SH-SY5Y (cell line): ENCODE results near the gene CREB3L2.

Experiments used
- GATA2 ChIP-seq: IDR thresholded peaks from 2 replicates; pipeline ENCODE4 v1.6.1; 2011; ENCODE audit warnings: mild to moderate bottlenecking, low read depth, low read length
- GATA3 ChIP-seq: IDR thresholded peaks from 2 replicates; pipeline ENCODE4 v1.6.1; 2011; ENCODE audit warnings: low read depth, mild to moderate bottlenecking, low read length, moderate library complexity

CREB3L2 gene

DNA sequence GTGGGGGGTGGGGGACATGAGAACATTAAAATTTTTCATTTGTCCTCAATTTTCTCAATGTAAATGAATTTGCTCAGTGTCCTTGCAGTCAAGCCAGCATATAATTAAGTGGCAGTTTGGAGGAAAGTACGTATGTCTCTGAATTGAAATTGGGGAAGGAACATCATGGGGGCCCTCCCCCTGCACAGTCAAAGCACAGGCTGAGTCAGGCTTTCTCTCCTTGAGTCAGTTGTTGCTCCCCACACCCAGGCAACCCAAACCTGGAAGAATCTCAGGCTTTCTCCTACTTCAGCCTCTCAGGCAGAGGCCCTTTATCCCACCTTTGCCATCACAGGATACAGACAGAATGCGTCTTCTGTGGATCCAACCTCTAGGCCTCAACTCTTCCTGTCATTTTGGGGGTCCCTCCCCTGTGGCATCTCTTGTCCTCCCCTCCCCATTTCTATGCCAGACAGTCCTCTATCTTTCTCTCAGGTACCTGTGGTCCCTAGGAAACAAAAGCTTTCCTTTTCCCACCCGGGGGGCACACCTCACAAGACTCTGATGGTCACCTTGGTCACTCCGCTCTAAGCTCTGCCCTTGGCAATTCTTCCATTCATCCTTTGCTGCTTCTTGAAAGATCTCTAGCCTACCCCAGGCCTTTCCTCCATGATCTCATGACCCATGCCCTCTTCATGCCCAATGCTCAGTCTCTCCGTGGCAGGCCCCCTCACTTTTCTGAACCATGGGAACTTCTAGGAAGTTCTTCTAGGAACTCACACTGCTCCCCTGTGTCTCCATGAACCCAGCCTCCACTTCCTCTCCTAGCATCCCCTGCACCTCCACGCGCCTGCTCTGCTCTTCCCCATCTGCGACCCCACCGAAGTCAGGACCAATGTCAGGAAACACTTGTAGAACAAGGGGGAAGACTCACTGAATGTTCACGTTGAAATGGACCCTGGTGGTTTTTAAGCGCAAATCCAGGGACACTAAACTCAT lies 40.4 kb downstream of the CREB3L2 start:
- TF ChIP-seq GATA3 (no peak), GATA2 (no peak)

DNA sequence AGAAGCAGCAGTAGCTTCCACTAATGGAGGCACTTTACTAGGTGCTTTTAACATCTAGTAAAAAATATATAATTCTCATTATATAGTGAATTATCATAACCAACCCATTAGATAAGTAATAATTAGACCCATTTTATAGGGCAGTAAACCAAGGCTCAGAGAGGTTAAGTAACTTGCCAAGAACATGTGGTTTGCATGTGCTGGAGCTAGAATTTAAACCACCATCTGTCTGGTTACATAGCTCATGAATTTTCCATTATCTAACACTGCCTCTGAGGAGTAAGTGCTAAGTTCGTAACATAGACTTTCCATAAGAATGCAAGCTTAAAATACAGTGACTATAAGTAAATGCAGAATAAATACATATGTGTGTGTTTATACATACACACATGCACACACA lies 41.9 kb downstream of the CREB3L2 start:
- TF ChIP-seq GATA3 (no peak), GATA2 (no peak)

DNA sequence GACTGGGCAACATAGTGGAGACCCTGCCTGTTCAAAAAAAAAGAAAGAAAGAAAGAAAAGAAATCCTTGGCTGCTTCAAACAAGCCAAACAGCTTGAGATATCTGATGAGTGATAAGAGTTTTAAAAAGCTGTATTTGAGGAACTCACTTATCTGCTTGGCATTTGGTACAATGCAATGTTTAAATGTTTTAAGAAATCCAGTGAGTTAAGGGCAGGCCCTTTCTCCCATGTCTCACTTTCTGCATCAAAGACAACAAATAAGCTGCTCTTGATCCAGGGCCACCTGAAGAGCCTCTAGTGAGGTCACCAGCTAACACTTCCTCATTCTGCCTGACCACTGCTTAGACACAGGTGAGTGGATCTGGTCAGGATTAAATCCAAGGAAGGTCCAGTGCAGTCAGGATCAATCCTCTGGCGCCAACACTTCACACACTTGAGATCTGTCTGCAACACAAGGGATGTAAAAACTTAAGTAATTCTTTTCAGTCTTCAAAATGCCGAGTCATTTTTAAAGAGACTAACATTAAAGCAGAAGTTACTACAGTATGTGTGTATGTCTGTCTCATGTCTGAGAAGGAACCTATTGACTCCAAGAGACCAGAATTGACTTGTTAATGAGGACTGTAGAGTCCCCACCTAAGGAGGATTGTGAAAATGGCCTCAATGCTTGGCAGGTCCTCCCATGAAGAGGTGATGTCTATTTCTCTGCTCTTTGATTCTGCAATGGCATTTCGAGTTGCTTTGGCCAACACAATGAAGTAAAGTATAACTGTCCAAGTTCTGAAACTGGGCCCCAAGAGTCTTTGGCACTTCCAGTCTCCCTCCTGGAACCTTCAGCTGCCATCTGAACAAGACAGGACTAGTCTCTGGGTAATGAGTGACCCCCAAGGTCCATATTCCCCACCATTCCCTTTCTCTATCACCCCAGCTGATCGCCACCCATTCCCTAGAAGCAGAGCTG lies 43.1 kb downstream of the CREB3L2 start:
- no peak for TF ChIP-seq GATA3
- TF ChIP-seq GATA2 = no peak

DNA sequence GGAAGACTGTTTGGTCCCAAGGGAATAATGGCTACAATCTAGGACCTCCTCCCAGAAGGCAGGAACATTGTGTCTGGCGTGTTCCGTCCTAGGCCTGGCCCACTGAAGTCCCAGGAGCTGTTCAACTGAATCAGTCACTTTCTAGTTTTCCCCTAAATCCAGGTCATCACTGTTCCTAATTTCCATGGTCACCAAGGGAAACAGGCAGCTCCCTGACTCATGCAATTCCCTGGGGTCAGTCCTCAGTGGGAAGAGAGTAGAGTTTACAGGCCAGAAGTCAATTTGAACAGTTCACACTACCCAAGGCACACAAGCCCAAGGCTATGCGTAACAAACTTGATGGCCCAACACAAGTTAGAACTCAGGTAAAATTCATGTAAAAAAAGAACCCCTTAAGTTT lies 44.0 kb downstream of the CREB3L2 start:
- TF ChIP-seq GATA3 (no peak), GATA2 (no peak)

DNA sequence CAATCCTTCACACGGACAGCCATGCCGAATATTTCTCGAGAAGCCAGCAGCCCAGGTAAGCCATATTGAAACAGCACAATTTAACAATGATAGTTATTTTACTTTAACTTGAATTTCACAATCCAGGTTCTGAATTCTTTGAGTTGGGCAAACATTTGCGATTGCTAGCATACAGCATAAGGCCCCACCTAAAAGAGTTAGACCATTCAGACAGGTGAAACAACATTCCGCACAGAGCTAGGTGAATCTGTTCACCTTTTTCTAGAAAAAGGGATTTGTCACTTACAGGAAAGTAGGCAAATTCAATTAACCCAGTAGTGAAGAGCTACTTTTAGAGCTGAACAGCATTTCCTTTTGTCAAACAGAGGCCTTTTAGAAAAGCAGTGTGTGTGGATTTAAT lies 45.3 kb downstream of the CREB3L2 start:
- TF ChIP-seq GATA2 (no peak), GATA3 (no peak)

DNA sequence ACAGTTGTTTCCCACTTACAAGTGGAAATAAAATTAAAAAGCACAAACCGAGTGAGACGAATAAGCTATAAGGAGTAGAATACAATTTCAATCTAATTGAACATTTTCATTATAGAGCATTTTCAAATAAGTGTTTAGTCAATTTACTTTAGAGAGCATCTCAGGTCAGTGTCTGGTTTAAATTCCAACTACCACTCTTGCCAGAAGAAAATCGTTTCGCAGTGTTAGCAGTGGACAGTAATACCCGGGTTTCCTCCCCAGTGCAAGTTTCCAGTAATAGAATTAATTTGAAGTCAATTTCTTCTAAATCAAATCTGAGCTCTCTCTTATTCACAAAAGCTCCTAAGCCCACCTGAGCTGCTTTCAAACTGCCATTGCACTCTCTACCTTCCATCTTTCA lies 45.7 kb downstream of the CREB3L2 start:
- TF ChIP-seq GATA3 (no peak), GATA2 (no peak)

DNA sequence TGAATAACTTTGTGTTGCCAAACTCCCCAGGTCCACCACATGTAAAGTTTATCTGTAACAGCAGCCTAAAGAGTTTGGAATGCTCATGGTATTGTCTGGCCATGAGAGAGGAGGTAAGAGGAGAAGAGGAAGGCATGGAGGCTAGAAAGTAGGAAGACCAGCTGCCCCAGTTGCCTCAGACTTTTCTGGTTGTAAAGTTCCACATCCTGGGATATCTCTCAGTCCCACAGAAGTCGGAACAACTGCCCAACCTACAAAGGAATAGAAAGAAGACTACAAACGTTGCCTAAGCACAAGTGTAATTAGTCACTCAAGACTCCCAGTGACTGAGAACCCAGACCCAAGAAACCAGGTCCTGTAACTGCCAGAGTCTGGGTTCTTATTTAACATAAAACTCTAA lies 47.3 kb downstream of the CREB3L2 start:
- no peak for TF ChIP-seq GATA2
- TF ChIP-seq GATA3 = no peak

DNA sequence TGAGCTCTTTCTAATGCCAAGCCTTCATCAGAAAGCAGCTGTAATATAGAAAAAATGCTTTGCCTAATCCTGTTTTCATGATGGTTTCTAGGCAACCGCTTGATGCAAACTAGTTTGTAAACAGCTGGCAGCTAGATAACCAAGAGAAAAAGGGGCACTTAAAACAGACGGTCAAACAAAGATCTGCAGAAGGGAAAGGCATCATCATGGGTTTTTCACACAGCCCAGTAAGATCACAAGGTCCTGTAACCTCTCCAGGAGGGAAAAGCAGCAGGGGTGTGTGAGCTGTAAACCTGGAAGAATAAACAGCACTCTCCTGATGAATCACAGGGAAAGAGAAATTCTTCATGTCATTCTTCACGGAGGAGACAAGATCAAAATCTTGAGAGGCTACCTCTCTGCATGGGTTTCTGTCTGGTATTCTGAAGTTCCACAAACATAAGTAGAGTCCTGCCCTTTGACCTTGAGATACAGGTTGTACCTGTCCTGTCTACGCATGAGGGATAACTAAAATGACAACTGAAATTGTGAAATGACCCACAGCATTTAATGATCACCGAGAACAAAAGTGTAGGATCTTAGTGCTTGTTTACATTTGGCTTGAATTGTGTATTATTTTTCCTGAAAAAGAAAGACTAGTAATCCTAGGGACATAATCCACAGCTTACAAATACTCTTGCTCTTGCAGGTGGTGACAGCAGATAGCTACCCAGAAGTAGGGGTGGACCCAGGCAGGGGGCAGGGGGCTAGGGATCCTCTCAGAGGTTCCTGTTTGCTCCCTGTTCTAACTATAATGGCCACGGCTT lies 48.0 kb downstream of the CREB3L2 start:
- TF ChIP-seq GATA3 (no peak), GATA2 (no peak)

DNA sequence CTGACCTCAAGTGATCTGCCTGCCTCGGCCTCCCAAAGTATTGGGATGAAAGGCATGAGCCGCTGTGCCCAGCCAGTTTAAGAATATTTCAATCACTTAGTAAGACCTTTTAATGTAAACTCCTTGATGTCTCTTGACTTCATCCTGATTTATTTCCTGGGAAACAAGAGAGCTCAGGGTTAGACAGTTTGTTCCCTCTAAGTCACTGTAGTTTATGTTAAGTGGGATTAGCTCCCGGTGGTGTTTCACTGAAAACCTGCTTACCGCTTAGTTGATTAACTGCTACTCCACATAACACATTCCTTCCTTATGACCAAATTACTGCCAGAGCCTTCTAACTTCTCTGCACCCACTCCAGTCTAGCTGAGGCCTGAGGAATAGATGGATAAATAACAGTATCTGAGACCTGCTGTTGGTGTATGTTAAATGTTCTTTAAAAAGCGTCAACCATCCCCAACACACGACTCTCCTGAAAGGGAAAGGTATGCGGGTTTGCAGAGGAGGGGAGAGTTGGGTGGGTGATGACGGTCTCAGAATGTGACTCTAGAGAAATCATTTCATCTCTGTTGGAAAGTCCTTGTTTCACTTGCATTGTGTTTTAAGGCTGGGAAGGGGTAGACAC lies 48.7 kb downstream of the CREB3L2 start:
- TF ChIP-seq GATA3 = no peak
- TF ChIP-seq GATA2 = no peak

DNA sequence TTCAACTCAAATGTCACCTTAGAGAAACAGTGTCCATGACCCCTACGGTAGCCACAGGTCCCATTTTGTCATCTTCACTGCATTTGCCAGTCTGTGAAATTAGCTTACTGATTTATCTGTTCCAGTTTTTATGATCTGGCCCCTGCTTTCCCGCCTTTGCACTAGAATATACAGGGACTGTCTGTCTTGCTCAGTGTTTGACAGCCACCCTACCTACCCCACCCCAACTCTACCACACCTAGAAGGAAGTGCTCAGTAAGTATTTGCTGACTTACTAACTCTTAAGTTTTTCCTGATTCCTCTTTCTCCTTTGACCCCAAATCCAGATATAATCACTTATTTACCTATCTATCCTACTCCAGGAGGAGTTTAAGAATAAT lies 49.5 kb downstream of the CREB3L2 start:
- TF ChIP-seq GATA3 (no peak), GATA2 (no peak)

DNA sequence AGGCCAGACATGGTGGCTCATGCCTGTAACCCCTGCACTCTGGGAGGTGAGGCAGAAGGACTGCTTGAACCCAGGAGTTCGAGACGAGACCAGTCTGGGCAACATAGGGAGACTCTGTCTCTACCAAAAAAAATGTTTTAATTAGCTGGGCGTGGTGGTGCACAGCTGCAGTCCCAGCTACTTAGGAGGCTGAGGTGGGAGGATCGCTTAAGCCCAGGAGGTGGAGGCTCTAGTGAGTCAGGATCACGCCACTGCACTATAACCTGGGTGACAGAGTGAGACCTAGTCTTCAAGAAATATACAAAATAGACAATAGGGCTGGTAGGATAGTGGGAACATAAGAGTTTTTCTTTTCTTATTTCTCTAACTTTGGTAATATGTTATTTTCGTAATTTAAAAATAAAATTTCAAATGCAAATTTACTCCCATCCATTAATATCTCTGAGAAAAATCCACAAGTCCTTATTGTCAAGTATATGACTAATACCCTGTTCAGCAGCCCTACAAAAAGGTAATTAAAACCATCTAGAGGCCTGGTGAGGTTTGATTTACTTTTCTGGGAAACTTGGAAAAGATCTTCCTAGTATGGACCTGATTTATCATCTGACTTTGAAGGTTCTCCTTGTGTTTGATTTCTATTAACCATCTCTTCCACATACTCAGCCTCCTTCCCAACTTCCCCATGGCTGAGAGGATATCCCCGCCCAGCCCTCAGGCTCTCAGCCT lies 50.0 kb downstream of the CREB3L2 start:
- TF ChIP-seq GATA2 (no peak), GATA3 (no peak)

DNA sequence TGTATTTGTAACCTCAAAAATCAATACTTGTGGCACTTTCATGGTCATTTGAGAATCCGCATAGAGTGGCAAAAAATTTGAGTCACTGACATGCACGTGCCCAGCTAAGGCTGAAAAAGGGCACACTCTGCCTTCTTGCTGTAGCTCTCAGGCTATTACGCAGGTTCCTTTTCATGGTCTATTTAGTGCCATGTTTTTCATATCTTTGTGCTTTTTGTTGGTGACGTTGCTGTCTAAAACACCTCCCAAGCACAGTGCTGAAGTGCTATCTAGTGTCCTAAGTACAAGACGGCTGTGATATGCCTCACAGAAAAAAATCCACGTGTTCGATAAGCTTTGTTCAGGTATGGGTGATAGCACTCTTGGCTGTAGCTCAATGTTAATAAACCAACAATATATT lies 50.9 kb downstream of the CREB3L2 start:
- TF ChIP-seq GATA3 = no peak
- TF ChIP-seq GATA2 = no peak

DNA sequence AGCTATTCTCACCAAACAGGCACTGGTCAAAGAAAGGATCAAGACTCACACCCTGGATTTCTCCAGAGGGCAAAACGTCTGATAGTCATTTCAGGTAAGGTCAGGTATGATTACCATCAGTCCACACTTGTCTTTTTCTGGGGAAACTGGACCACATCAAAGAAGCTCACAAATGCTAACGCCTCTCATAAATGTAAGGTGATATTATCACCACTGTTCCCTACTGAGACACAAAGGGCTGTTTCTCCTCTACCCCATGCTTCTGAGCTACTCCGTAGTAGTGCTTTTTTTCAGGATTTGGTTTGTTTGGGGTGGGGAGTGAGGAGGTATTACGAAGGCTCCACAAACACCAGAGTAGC lies 51.6 kb downstream of the CREB3L2 start:
- TF ChIP-seq GATA2 (no peak), GATA3 (no peak)
